Prostate gland (tissue), 2 donors: Measurements from ENCODE around the gene MRPL48.

Experiments
- CTCF ChIP-seq, 4 experiments: fragments of 200-600 bp in 2 of 4; fragments of 450-650 bp in 2 of 4; sonication (generic) in 2 of 4; IDR thresholded peaks; 1 replicate in 3 of 4; 2 replicates in 1 of 4; pipeline ENCODE4 v1.5.1; 2016 to 2019; ENCODE audit warnings: antibody characterized with exemption in 4 of 4, mild to moderate bottlenecking in 2 of 4, moderate library complexity in 2 of 4
- POLR2A ChIP-seq: fragments of 450-650 bp; IDR thresholded peaks from one replicate; pipeline ENCODE4 v1.6.1; 2016; ENCODE audit warnings: antibody characterized with exemption, mild to moderate bottlenecking

- TF ChIP-seq CTCF (IDR thresholded peaks at IDR 0.05), result no peak
- no peak for TF ChIP-seq POLR2A
Measured at GRCh38 chr11:73814812-73815211, 27.1 kb downstream of the MRPL48 start.
